PC-3 (cell line): Measurements from ENCODE around the gene RALY. TPM values are rescaled to one million over a fixed set of nuclear protein-coding genes. Genes with fewer than 3 reads are reported as not detected.

Experiments used
- ATAC-seq: fragments of 200-7000 bp; cut with Tn5 transposase; 2 replicates; pipeline ENCODE4 v1.9.1; 2020; ENCODE audit warnings: mild to moderate bottlenecking, moderate library complexity
- BruUV-seq: library from RNA; stranded (reverse); fragments of 400-500 nt; replicated peaks from 2 replicates; lab custom pipeline; 2021; lab: Mats Ljungman, UMichigan
- CTCF ChIA-PET: fragments of 300-600 bp; sonication (Branson Sonifier 250); formaldehyde crosslinking; loops from one replicate; lab custom pipeline; 2022; ENCODE audit warnings: antibody characterized with exemption; lab: Charles Lee
- POLR2A ChIA-PET: fragments of 300-600 bp; sonication (Branson Sonifier 250); formaldehyde crosslinking; loops from one replicate; lab custom pipeline; 2022; ENCODE audit warnings: antibody characterized with exemption; ENCODE audit not compliant: unreplicated experiment; lab: Charles Lee
- DNase-seq: peaks from one replicate; pipeline ENCODE4 v3.0.0-alpha.2; 2015
- H2AFZ ChIP-seq: fragments of 300-600 bp; sonication (generic); 2 replicates; pipeline ENCODE4 v1.6.0; 2016; ENCODE audit warnings: antibody characterized with exemption, low read length
- H3F3A ChIP-seq: fragments of 300-600 bp; sonication (generic); one replicate; pipeline ENCODE4 v1.6.0; 2017; ENCODE audit warnings: antibody characterized with exemption, low read length, control low read depth, mild to moderate bottlenecking; ENCODE audit not compliant: unreplicated experiment
- H3K27ac ChIP-seq: fragments of 300-600 bp; sonication (generic); 2 replicates; pipeline ENCODE4 v1.5.1; 2016; ENCODE audit warnings: mild to moderate bottlenecking, low read length
- H3K27me3 ChIP-seq: fragments of 300-600 bp; sonication (generic); 2 replicates; pipeline ENCODE4 v1.6.1; 2016; ENCODE audit warnings: low read length, mixed read lengths
- H3K36me3 ChIP-seq: fragments of 300-600 bp; sonication (generic); 2 replicates; pipeline ENCODE4 v1.6.1; 2016; ENCODE audit warnings: low read depth, mixed run types, low read length, mixed read lengths
- H3K4me1 ChIP-seq: fragments of 300-600 bp; sonication (generic); 2 replicates; pipeline ENCODE4 v1.5.1; 2016; ENCODE audit warnings: low read length; ENCODE audit not compliant: insufficient read depth
- H3K4me2 ChIP-seq: fragments of 300-600 bp; sonication (generic); 2 replicates; pipeline ENCODE4 v1.6.0; 2016; ENCODE audit warnings: low read length
- H3K4me3 ChIP-seq: fragments of 300-600 bp; sonication (generic); 2 replicates; pipeline ENCODE4 v1.5.1; 2016; ENCODE audit warnings: mild to moderate bottlenecking, low read length, mixed read lengths
- H3K79me2 ChIP-seq: fragments of 300-600 bp; sonication (generic); 2 replicates; pipeline ENCODE4 v1.6.1; 2017; ENCODE audit warnings: low read length, mixed read lengths
- H3K9ac ChIP-seq: fragments of 300-600 bp; sonication (generic); 2 replicates; pipeline ENCODE4 v1.6.0; 2016; ENCODE audit warnings: mild to moderate bottlenecking, low read length
- H3K9me2 ChIP-seq: fragments of 300-600 bp; sonication (generic); replicated peaks from 2 replicates; pipeline ENCODE4 v1.6.1; 2016; ENCODE audit warnings: mixed run types, low read length, mixed read lengths
- H3K9me3 ChIP-seq: fragments of 300-600 bp; sonication (generic); 2 replicates; pipeline ENCODE4 v1.6.1; 2016; ENCODE audit warnings: low read length, mixed read lengths
- H4K20me1 ChIP-seq: fragments of 300-600 bp; sonication (generic); 2 replicates; pipeline ENCODE4 v1.6.1; 2016; ENCODE audit warnings: low read length, mixed read lengths
- EZH2 ChIP-seq: fragments of 300-600 bp; sonication (generic); IDR thresholded peaks from one replicate; pipeline ENCODE4 v1.6.1; 2017; ENCODE audit warnings: antibody characterized with exemption, mild to moderate bottlenecking, low read length; ENCODE audit not compliant: unreplicated experiment
- EZH2phosphoT487 ChIP-seq: fragments of 300-600 bp; sonication (generic); IDR thresholded peaks from 2 replicates; pipeline ENCODE4 v1.6.1; 2018; ENCODE audit warnings: mild to moderate bottlenecking, antibody characterized with exemption, low read length, borderline replicate concordance
- intact Hi-C: fragments of 100-400 bp; cut with micrococcal nuclease; formaldehyde crosslinking; loops from 2 replicates; pipeline ENCODE4 v1.9.0; 2023
- total RNA-seq: library from RNA; depleted of rRNA; stranded (reverse); fragments of >200 nt; gene quantifications from 2 replicates; pipeline ENCODE4 v1.2.3, GENCODE V29; 2014
- TF ChIP-seq, protein P1 (sequence below): fragments of 300-600 bp; sonication (generic); conservative IDR thresholded peaks from 2 replicates; pipeline ENCODE4 v1.5.1; 2017; ENCODE audit warnings: antibody characterized with exemption, low read depth, mild to moderate bottlenecking, low read length

The RALY gene
- total RNA-seq, 1 experiment from 2014 or later = 160 TPM

DNA sequence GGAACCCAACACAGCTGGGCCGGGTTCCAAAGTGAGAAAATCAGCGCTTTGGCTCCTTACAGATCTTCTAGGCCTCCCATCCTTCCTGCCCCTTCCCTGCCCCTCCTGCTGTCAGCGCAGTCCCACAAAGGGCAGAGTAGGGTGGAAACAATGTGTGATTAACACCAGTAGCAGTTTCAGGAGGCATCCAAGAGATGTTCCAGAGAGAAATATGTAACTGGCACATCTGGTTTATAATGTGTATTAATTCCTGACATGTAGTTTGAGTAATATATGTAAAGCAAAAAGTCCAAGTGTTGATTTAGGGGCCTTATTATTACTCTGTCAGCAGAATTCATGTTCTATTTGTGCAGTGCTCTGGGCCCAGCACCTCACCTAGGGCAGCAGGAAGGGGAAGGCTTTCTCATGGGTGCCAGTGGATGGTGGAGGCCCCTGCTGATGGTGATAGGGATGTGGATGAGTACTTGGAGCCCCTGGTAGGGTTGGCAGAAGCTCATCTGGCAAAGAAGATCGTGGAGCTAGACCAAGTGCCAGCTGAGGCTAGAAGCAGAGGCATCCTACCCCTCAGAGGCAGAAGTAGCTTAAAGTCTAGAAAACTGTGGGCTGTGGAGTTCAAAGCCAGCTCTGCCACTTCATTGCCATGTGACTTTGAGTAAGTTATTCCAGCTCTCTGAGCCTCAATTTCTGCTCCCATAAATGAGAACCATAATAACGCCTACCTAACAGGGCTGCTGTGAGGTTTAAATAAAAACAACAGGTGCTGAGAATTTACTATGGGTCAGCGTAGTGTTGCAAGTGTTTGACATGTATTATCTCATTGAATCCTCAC is 22.4 kb upstream of the RALY start:
- Histone ChIP-seq H3K9me2 (no peaks in the 10 kb centered on the region), H3F3A (no peaks in the 10 kb centered on the region), H4K20me1 (no peaks in the 10 kb centered on the region), H2AFZ (no peak overlapping the region), H3K27me3 (no peaks in the 10 kb centered on the region), H3K79me2 (no peaks in the 10 kb centered on the region), H3K27ac (no peak overlapping the region), H3K9ac (no peak overlapping the region), H3K4me3 (no peak overlapping the region), H3K9me3 (no peaks in the 10 kb centered on the region), H3K36me3 (no peaks in the 10 kb centered on the region), H3K4me1 (no peaks in the 10 kb centered on the region), H3K4me2 (no peak overlapping the region)
- ATAC-seq = no peak
- TF ChIP-seq, protein P1, sequence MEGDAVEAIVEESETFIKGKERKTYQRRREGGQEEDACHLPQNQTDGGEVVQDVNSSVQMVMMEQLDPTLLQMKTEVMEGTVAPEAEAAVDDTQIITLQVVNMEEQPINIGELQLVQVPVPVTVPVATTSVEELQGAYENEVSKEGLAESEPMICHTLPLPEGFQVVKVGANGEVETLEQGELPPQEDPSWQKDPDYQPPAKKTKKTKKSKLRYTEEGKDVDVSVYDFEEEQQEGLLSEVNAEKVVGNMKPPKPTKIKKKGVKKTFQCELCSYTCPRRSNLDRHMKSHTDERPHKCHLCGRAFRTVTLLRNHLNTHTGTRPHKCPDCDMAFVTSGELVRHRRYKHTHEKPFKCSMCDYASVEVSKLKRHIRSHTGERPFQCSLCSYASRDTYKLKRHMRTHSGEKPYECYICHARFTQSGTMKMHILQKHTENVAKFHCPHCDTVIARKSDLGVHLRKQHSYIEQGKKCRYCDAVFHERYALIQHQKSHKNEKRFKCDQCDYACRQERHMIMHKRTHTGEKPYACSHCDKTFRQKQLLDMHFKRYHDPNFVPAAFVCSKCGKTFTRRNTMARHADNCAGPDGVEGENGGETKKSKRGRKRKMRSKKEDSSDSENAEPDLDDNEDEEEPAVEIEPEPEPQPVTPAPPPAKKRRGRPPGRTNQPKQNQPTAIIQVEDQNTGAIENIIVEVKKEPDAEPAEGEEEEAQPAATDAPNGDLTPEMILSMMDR = no peak
- no peak for TF ChIP-seq EZH2
- intact Hi-C loops = no loop called here
- ChIA-PET CTCF (no interaction called here), POLR2A (interaction anchor here (0.9 kb wide), 1 partner anchor 22 kb away, joined by 14 read pairs; no protein-coding TSS in a partner anchor)
- no peak for DNase-seq
- no TSS peak for BruUV-seq

DNA sequence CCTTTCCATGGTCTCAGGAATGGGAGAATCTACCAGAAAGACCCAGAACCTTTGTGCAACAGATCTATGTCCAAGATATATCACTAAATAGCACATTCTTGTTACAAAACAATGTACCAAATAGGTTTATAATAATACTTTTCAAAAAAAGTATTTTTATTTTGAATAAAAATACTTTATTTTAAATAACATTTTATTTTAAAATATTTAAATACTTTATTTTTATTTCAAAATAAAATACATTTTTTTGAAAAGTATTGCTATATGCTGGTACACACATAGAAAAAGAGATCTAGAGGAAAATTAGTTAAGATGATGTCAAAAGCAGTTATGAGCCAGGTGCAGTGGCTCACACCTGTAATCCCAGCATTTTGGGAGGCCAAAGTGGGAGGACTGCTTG is 16.8 kb upstream of the RALY start:
- Histone ChIP-seq H3K36me3 (no peaks in the 10 kb centered on the region), H3K4me2 (no peak overlapping the region), H3F3A (no peaks in the 10 kb centered on the region), H3K9me2 (no peaks in the 10 kb centered on the region), H3K9me3 (no peaks in the 10 kb centered on the region), H3K4me1 (no peaks in the 10 kb centered on the region), H3K79me2 (no peaks in the 10 kb centered on the region), H3K27ac (no peak overlapping the region), H4K20me1 (no peaks in the 10 kb centered on the region), H3K4me3 (no peak overlapping the region), H3K27me3 (peaks cover 24% of the 10 kb centered on the region), H2AFZ (no peak overlapping the region), H3K9ac (no peak overlapping the region)
- CTCF ChIA-PET = no interaction called here
- ATAC-seq (no peak), DNase-seq (no peak)
- TF ChIP-seq, protein P1 = no peak
- no peak for TF ChIP-seq EZH2phosphoT487
- TF ChIP-seq EZH2 = no peak
- BruUV-seq = no TSS peak
- intact Hi-C loops = no loop called here
- POLR2A ChIA-PET = no interaction called here

DNA sequence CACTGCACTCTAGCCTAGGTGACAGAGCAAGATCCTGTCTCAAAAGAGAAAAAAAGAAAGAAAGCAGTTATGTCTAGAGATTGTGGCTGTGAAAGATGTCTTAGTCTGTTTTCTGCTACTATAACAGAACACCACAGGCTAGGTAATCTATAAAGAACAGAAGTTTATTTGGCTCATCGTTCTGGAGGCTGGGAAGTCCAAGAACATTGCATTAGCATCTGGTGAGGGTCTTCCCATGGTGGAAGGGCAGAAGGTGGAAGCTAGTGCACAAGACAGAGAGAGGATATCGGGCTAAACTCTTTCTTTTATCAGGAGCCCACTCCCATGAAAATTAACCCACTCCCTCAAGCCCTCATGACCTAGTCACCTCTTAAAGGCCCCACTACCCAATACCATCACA is 16.2 kb upstream of the RALY start:
- no peaks in the 10 kb centered on the region for H4K20me1 ChIP-seq
- no peaks in the 10 kb centered on the region for H3K9me3 ChIP-seq
- no peak overlapping the region for H3K9ac ChIP-seq
- no peak overlapping the region for H3K27ac ChIP-seq
- no peaks in the 10 kb centered on the region for H3K36me3 ChIP-seq
- H3K27me3 ChIP-seq = peaks cover 27% of the 10 kb centered on the region
- CTCF ChIA-PET = no interaction called here
- BruUV-seq = no TSS peak
- H3K79me2 ChIP-seq = no peaks in the 10 kb centered on the region
- no peak overlapping the region for H3K4me3 ChIP-seq
- DNase-seq (no peak), ATAC-seq (no peak)
- no peak overlapping the region for H2AFZ ChIP-seq
- no peaks in the 10 kb centered on the region for H3F3A ChIP-seq
- POLR2A ChIA-PET = no interaction called here
- H3K4me1 ChIP-seq = no peaks in the 10 kb centered on the region
- no peak overlapping the region for H3K4me2 ChIP-seq
- TF ChIP-seq EZH2 (no peak), EZH2phosphoT487 (no peak)
- TF ChIP-seq, protein P1 = no peak
- no peaks in the 10 kb centered on the region for H3K9me2 ChIP-seq
- intact Hi-C loops = no loop called here
